ENCODE results near the gene PLIN4. TPM values are rescaled to one million over a fixed set of nuclear protein-coding genes. Genes with fewer than 3 reads are reported as not detected.

PLIN4 gene
- polyA plus RNA-seq, 1 donor (not counting 4 experiments of a cell fraction or from before 2014, with no cell fraction given) = not detected

- no peak overlapping the region for H2AFZ ChIP-seq (ENCODE audit: control insufficient read depth, low read length)
- no peaks in the 10 kb centered on the region for H3K9me1 ChIP-seq (ENCODE audit: control insufficient read depth, extremely low read depth, insufficient read depth, low read length)
- H3K27me3 ChIP-seq (ENCODE audit: control insufficient read depth, extremely low read depth, insufficient read depth, low read length) = no peaks in the 10 kb centered on the region
- no peak for FAIRE-seq
- dilution Hi-C loops (cut with MboI; ENCODE audit: extremely low pct_ligation_motif_present, low sequenced_read_pairs) = no loop called here
- H3K4me2 ChIP-seq (ENCODE audit: control insufficient read depth, extremely low read depth, insufficient read depth, low read depth, low read length) = no peak overlapping the region
- no peaks in the 10 kb centered on the region for H3K79me2 ChIP-seq (ENCODE audit: control insufficient read depth, insufficient read depth, low read length)
- H3K4me3 ChIP-seq (ENCODE audit: control insufficient read depth in 2 of 3, extremely low read depth in 1 of 3, insufficient read depth in 2 of 3, low read depth in 1 of 3, low read length in 3 of 3) = no peak overlapping the region
- no peak overlapping the region for H3K9ac ChIP-seq (ENCODE audit: control insufficient read depth, extremely low read depth, insufficient read depth, low read length)
- no peaks in the 10 kb centered on the region for H3K4me1 ChIP-seq (ENCODE audit: control insufficient read depth, extremely low read depth, insufficient read depth, low read length)
- no peaks in the 10 kb centered on the region for H3K9me3 ChIP-seq (ENCODE audit: control insufficient read depth, low read depth, low read length)
- TF ChIP-seq CTCF (optimal IDR thresholded peaks at IDR 0.05 in 1 of 3, IDR thresholded peaks at IDR 0.05 in 1 of 3, conservative IDR thresholded peaks at IDR 0.05 in 1 of 3; ENCODE audit: extremely low read depth in 1 of 3, insufficient read depth in 2 of 3, low read length in 3 of 3) = no peak
- peaks cover 15 to 19% of the 10 kb centered on the region in 2 experiments for H3K36me3 ChIP-seq (ENCODE audit: control insufficient read depth in 2 of 2, extremely low read depth in 1 of 2, insufficient read depth in 2 of 2, low read length in 2 of 2)
- H3K27ac ChIP-seq (ENCODE audit: control insufficient read depth, insufficient read depth, low read length) = no peak overlapping the region
- no peaks in the 10 kb centered on the region for H4K20me1 ChIP-seq (ENCODE audit: control insufficient read depth, extremely low read depth, insufficient read depth, low read length)
- no peak for DNase-seq (ENCODE audit: low read depth, low spot score)
Measured at GRCh38 chr19:4493104-4493928, 25.0 kb downstream of the PLIN4 start.

- Histone ChIP-seq H3K9ac (ENCODE audit: control insufficient read depth, extremely low read depth, insufficient read depth, low read length) (no peak overlapping the region), H3K27me3 (ENCODE audit: control insufficient read depth, extremely low read depth, insufficient read depth, low read length) (no peaks in the 10 kb centered on the region), H3K4me1 (ENCODE audit: control insufficient read depth, extremely low read depth, insufficient read depth, low read length) (no peaks in the 10 kb centered on the region), H3K79me2 (ENCODE audit: control insufficient read depth, insufficient read depth, low read length) (no peaks in the 10 kb centered on the region), H3K27ac (ENCODE audit: control insufficient read depth, insufficient read depth, low read length) (no peak overlapping the region), H3K36me3 (ENCODE audit: control insufficient read depth in 2 of 2, extremely low read depth in 1 of 2, insufficient read depth in 2 of 2, low read length in 2 of 2) (peaks cover 13 to 21% of the 10 kb centered on the region in 2 experiments), H2AFZ (ENCODE audit: control insufficient read depth, low read length) (no peak overlapping the region), H3K4me3 (ENCODE audit: control insufficient read depth in 2 of 3, extremely low read depth in 1 of 3, insufficient read depth in 2 of 3, low read depth in 1 of 3, low read length in 3 of 3) (no peak overlapping the region), H3K9me1 (ENCODE audit: control insufficient read depth, extremely low read depth, insufficient read depth, low read length) (no peaks in the 10 kb centered on the region), H4K20me1 (ENCODE audit: control insufficient read depth, extremely low read depth, insufficient read depth, low read length) (no peaks in the 10 kb centered on the region), H3K4me2 (ENCODE audit: control insufficient read depth, extremely low read depth, insufficient read depth, low read depth, low read length) (no peak overlapping the region), H3K9me3 (ENCODE audit: control insufficient read depth, low read depth, low read length) (no peaks in the 10 kb centered on the region)
- TF ChIP-seq CTCF (optimal IDR thresholded peaks at IDR 0.05 in 1 of 3, IDR thresholded peaks at IDR 0.05 in 1 of 3, conservative IDR thresholded peaks at IDR 0.05 in 1 of 3; ENCODE audit: extremely low read depth in 1 of 3, insufficient read depth in 2 of 3, low read length in 3 of 3) = no peak
- TF ChIP-seq EZH2 (IDR thresholded peaks at IDR 0.05; ENCODE audit: low read length) = no peak
- dilution Hi-C loops (cut with MboI; ENCODE audit: extremely low pct_ligation_motif_present, low sequenced_read_pairs) = no loop called here
- DNase-seq (ENCODE audit: low read depth, low spot score) = no peak
- peak; percentile 57 for FAIRE-seq
Measured at GRCh38 chr19:4492337-4493103, 25.8 kb downstream of the PLIN4 start.

All from keratinocyte (primary cell).